Liver (tissue), 9 donors: ENCODE results near the gene WDR41. TPM values are rescaled to one million over a fixed set of nuclear protein-coding genes. Genes with fewer than 3 reads are reported as not detected.

ENCODE experiments used
- DNase-seq: peaks from one replicate; pipeline ENCODE4 v3.0.0-alpha.2; 2017; ENCODE audit warnings: low spot score
- H3K27ac ChIP-seq, 2 donors: one replicate each; pipeline ENCODE4 v1.7.0; 2013; ENCODE audit warnings: inconsistent platforms in 2 of 2, low read length in 2 of 2, control low read depth in 1 of 2, low read depth in 1 of 2, mild to moderate bottlenecking in 1 of 2
- H3K27me3 ChIP-seq, 4 donors: one replicate each; pipeline versions ENCODE4 v1.6.1 to v1.7.0; 2013; ENCODE audit warnings: low read length in 3 of 4, inconsistent platforms in 1 of 4, mild to moderate bottlenecking in 1 of 4, moderate library complexity in 1 of 4; ENCODE audit not compliant: control insufficient read depth in 4 of 4, insufficient read depth in 4 of 4
- H3K36me3 ChIP-seq, 4 donors: one replicate each; pipeline versions ENCODE4 v1.6.1 to v1.7.0; 2013; ENCODE audit warnings: low read length in 3 of 4, mild to moderate bottlenecking in 3 of 4, low read depth in 1 of 4, moderate library complexity in 1 of 4; ENCODE audit not compliant: control insufficient read depth in 4 of 4, insufficient read depth in 3 of 4
- H3K4me1 ChIP-seq, 4 donors: one replicate each; pipeline versions ENCODE4 v1.6.1 to v1.7.0; 2013; ENCODE audit warnings: low read length in 3 of 4, mild to moderate bottlenecking in 3 of 4, moderate library complexity in 1 of 4; ENCODE audit not compliant: control insufficient read depth in 4 of 4, insufficient read depth in 4 of 4
- H3K4me3 ChIP-seq, 3 donors: one replicate each; pipeline versions ENCODE4 v1.6.1 to v1.7.0; 2013; ENCODE audit warnings: low read length in 3 of 3, control low read depth in 1 of 3, low read depth in 1 of 3, mild to moderate bottlenecking in 1 of 3
- H3K9ac ChIP-seq, 2 donors: one replicate each; pipeline ENCODE4 v1.7.0; 2013; ENCODE audit warnings: low read length in 2 of 2, mild to moderate bottlenecking in 2 of 2, moderate library complexity in 2 of 2, control low read depth in 1 of 2, low read depth in 1 of 2
- H3K9me3 ChIP-seq, 4 donors: one replicate each; pipeline versions ENCODE4 v1.6.1 to v1.7.0; 2013; ENCODE audit warnings: low read length in 3 of 4; ENCODE audit not compliant: control insufficient read depth in 4 of 4
- ATF3 ChIP-seq: IDR thresholded peaks from 2 replicates; pipeline ENCODE4 v1.6.1; 2016; ENCODE audit warnings: antibody characterized with exemption
- EGR1 ChIP-seq, 2 donors: IDR thresholded peaks; 2 replicates each; pipeline ENCODE4 v1.6.1; 2016 to 2018; ENCODE audit warnings: antibody characterized with exemption in 2 of 2, low read depth in 2 of 2
- FOXA1 ChIP-seq: IDR thresholded peaks from 2 replicates; pipeline ENCODE4 v1.6.1; 2016; ENCODE audit warnings: antibody characterized with exemption
- FOXA2 ChIP-seq: IDR thresholded peaks from 2 replicates; pipeline ENCODE4 v1.6.1; 2016; ENCODE audit warnings: antibody characterized with exemption
- GABPA ChIP-seq, 2 donors: IDR thresholded peaks in 1 of 2; conservative IDR thresholded peaks in 1 of 2; 2 replicates each; pipeline ENCODE4 v1.6.1; 2016; ENCODE audit warnings: antibody characterized with exemption in 2 of 2, mild to moderate bottlenecking in 1 of 2, moderate library complexity in 1 of 2
- HNF4A ChIP-seq, 2 donors: conservative IDR thresholded peaks; 2 replicates each; pipeline ENCODE4 v1.6.1; 2016; ENCODE audit warnings: antibody characterized with exemption in 2 of 2, mild to moderate bottlenecking in 2 of 2
- HNF4G ChIP-seq: IDR thresholded peaks from 2 replicates; pipeline ENCODE4 v1.6.1; 2016; ENCODE audit warnings: antibody characterized with exemption
- JUND ChIP-seq, 2 donors: IDR thresholded peaks; 2 replicates each; pipeline ENCODE4 v1.6.1; 2016; ENCODE audit warnings: antibody characterized with exemption in 2 of 2
- MAX ChIP-seq: IDR thresholded peaks from 2 replicates; pipeline ENCODE4 v1.6.1; 2016; ENCODE audit warnings: antibody characterized with exemption
- NR2F2 ChIP-seq: IDR thresholded peaks from 2 replicates; pipeline ENCODE4 v1.6.1; 2016; ENCODE audit warnings: antibody characterized with exemption
- RAD21 ChIP-seq, 2 donors: IDR thresholded peaks; 2 replicates each; pipeline ENCODE4 v1.6.1; 2016; ENCODE audit warnings: antibody characterized with exemption in 2 of 2, mild to moderate bottlenecking in 2 of 2
- RXRA ChIP-seq, 2 donors: IDR thresholded peaks; 2 replicates each; pipeline ENCODE4 v1.6.1; 2017 to 2018; ENCODE audit warnings: antibody characterized with exemption in 2 of 2, mild to moderate bottlenecking in 1 of 2
- SP1 ChIP-seq: IDR thresholded peaks from 2 replicates; pipeline ENCODE4 v1.6.1; 2018; ENCODE audit warnings: antibody characterized with exemption, mild to moderate bottlenecking
- TAF1 ChIP-seq: conservative IDR thresholded peaks from 2 replicates; pipeline ENCODE4 v1.6.1; 2016; ENCODE audit warnings: antibody characterized with exemption, mild to moderate bottlenecking
- YY1 ChIP-seq: IDR thresholded peaks from 2 replicates; pipeline ENCODE4 v1.6.1; 2016; ENCODE audit warnings: antibody characterized with exemption, mild to moderate bottlenecking
- ZBTB33 ChIP-seq: IDR thresholded peaks from 2 replicates; pipeline ENCODE4 v1.6.1; 2016; ENCODE audit warnings: antibody characterized with exemption
- WGBS: extraction: QIAGEN DNeasy Blood & Tissue Kit; methylation state at CpG from one replicate; pipeline ENCODE4 v1.1.7; 2013; 5-methylcytosine and 5-hydroxymethylcytosine counted together
- polyA plus RNA-seq, 2 donors: library from polyadenylated mRNA; stranded (reverse) in 1 of 2; unstranded in 1 of 2; fragments of 200-250 nt in 1 of 2; fragments of >200 nt in 1 of 2; fragmentation: Nextera tagmentation in 1 of 2; extraction: Ambion mirVana in 1 of 2; gene quantifications; one replicate each; pipeline versions ENCODE4 v1.2.1 to v1.2.3, GENCODE V29; 2013 to 2015
- total RNA-seq, 2 donors: library from RNA; depleted of rRNA; stranded (reverse); fragments of >200 nt; gene quantifications; one replicate each; pipeline ENCODE4 v1.2.3, GENCODE V29; 2014
- TF ChIP-seq, protein P1 (sequence below): IDR thresholded peaks from 2 replicates; pipeline ENCODE4 v1.6.1; 2016; ENCODE audit warnings: antibody characterized with exemption, mild to moderate bottlenecking
- donor health status: healthy.
- donor health status: healthy.
- donor health status: healthy.
- donor health status: healthy.
- donor health status: healthy.

WDR41 gene
- total and polyA plus RNA-seq, 4 donors, result 8.1 to 21.2 (median 14.5) TPM

- peaks cover 5 to 17% (median 7%) of the 10 kb centered on the region in 4 donors for H3K36me3 ChIP-seq
- no peak overlapping the region for H3K4me3 ChIP-seq
- no peak overlapping the region for H3K27ac ChIP-seq
- TF ChIP-seq EGR1 (IDR thresholded peaks at IDR 0.05; ENCODE audit: low read depth in 2 of 2) (no peak), FOXA1 (no peak), SP1 (no peak), TAF1 (no peak)
- H3K27me3 ChIP-seq, result no peaks in the 10 kb centered on the region
- DNase-seq, result no peak
- H3K4me1 ChIP-seq, result no peaks in the 10 kb centered on the region
- 98% methylated on average over 1 of the region's 1 CpG for WGBS
- no peaks in the 10 kb centered on the region for H3K9me3 ChIP-seq
- no peak overlapping the region for H3K9ac ChIP-seq
Measured at GRCh38 chr5:77452351-77452750, 39.8 kb downstream of the WDR41 start.

DNA sequence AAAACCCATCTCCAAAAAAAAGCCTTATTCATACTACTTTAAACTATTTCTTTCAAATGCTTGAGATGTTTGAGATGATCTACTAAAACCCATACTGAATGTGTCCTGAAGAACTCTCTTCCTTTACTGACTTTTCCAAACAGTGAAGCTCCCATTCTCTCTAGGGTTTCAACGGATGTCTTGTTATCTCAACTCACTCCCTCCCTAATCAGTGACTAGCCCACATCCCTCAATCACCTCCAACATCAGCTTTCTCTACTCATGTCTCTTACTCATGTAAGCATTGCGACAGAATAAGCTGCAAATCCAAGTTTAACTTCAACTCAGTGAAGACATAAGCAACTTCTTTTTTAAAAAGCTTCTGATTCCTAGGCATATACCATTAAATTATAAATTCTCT lies 42.1 kb downstream of the WDR41 start:
- 88% methylated on average over 2 of the region's 2 CpGs for WGBS
- no peak overlapping the region for H3K27ac ChIP-seq
- no peak for TF ChIP-seq GABPA (IDR thresholded peaks at IDR 0.05 in 1 of 2, conservative IDR thresholded peaks at IDR 0.05 in 1 of 2)
- no peak for TF ChIP-seq EGR1 (IDR thresholded peaks at IDR 0.05; ENCODE audit: low read depth in 2 of 2)
- TF ChIP-seq ATF3, result no peak
- TF ChIP-seq JUND (IDR thresholded peaks at IDR 0.05), result no peak
- TF ChIP-seq HNF4A (conservative IDR thresholded peaks at IDR 0.05), result no peak
- no peak for TF ChIP-seq YY1
- TF ChIP-seq ZBTB33, result no peak
- TF ChIP-seq SP1, result no peak
- no peak for TF ChIP-seq NR2F2
- no peak for TF ChIP-seq FOXA2
- no peak for TF ChIP-seq MAX
- no peak for TF ChIP-seq TAF1
- no peak for TF ChIP-seq RAD21 (IDR thresholded peaks at IDR 0.05)
- TF ChIP-seq RXRA (IDR thresholded peaks at IDR 0.05), result no peak
- TF ChIP-seq, protein P1, sequence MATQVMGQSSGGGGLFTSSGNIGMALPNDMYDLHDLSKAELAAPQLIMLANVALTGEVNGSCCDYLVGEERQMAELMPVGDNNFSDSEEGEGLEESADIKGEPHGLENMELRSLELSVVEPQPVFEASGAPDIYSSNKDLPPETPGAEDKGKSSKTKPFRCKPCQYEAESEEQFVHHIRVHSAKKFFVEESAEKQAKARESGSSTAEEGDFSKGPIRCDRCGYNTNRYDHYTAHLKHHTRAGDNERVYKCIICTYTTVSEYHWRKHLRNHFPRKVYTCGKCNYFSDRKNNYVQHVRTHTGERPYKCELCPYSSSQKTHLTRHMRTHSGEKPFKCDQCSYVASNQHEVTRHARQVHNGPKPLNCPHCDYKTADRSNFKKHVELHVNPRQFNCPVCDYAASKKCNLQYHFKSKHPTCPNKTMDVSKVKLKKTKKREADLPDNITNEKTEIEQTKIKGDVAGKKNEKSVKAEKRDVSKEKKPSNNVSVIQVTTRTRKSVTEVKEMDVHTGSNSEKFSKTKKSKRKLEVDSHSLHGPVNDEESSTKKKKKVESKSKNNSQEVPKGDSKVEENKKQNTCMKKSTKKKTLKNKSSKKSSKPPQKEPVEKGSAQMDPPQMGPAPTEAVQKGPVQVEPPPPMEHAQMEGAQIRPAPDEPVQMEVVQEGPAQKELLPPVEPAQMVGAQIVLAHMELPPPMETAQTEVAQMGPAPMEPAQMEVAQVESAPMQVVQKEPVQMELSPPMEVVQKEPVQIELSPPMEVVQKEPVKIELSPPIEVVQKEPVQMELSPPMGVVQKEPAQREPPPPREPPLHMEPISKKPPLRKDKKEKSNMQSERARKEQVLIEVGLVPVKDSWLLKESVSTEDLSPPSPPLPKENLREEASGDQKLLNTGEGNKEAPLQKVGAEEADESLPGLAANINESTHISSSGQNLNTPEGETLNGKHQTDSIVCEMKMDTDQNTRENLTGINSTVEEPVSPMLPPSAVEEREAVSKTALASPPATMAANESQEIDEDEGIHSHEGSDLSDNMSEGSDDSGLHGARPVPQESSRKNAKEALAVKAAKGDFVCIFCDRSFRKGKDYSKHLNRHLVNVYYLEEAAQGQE, result no peak
- TF ChIP-seq FOXA1, result no peak
- TF ChIP-seq HNF4G, result no peak
- H3K9me3 ChIP-seq, result no peaks in the 10 kb centered on the region
- H3K4me3 ChIP-seq, result no peak overlapping the region
- no peaks in the 10 kb centered on the region for H3K27me3 ChIP-seq
- no peak for DNase-seq
- H3K36me3 ChIP-seq, result peaks cover 5 to 16% (median 7%) of the 10 kb centered on the region in 4 donors
- H3K9ac ChIP-seq, result no peak overlapping the region
- no peaks in the 10 kb centered on the region for H3K4me1 ChIP-seq
